Effector CD4-positive, alpha-beta T cell (primary cell): ENCODE results near the gene PAPOLB. TPM values are rescaled to one million over a fixed set of nuclear protein-coding genes. Genes with fewer than 3 reads are reported as not detected.
"Not testable (repeated sequence)": the region's sequence is repeated elsewhere in the genome, so short reads cannot be mapped to it uniquely, and the experiment has no call there.

Experiments used
- DNase-seq: peaks from one replicate; pipeline ENCODE4 v3.0.0-alpha.2; 2020
- total RNA-seq: gene quantifications from one replicate; lab custom pipeline; 2026; lab: John Stamatoyannopoulos, UW

Gene PAPOLB
- total RNA-seq, result not detected

GRCh38 chr7:4861673-4862072 is at the start of gene PAPOLB:
PAPOLB (minus strand) TSS chr7:4862030; CDS start chr7:4861810, 220 bp downstream.
- DNase-seq, result no peak

- DNase-seq, result no peak
These were observed 49.4 kb upstream of the PAPOLB start for GRCh38 chr7:4911111-4911828.

GRCh38 chr7:4906682-4907081 is 44.9 kb upstream of the PAPOLB start:
- no peak for DNase-seq

GRCh38 chr7:4905171-4905570 is 43.3 kb upstream of the PAPOLB start:
- no peak for DNase-seq

- no peak for DNase-seq
These were observed 42.5 kb upstream of the PAPOLB start for GRCh38 chr7:4904346-4904745.

- no peak for DNase-seq
These were observed 33.9 kb upstream of the PAPOLB start for GRCh38 chr7:4895766-4896165.

GRCh38 chr7:4894482-4894881 is 32.7 kb upstream of the PAPOLB start:
- no peak for DNase-seq

- DNase-seq, result no peak
These were observed 32.2 kb upstream of the PAPOLB start for GRCh38 chr7:4893929-4894475.

- not testable (repeated sequence) for DNase-seq
These were observed 31.4 kb upstream of the PAPOLB start for GRCh38 chr7:4893188-4893587.

GRCh38 chr7:4891522-4891921 is 29.7 kb upstream of the PAPOLB start:
- DNase-seq, result not testable (repeated sequence)

- no peak for DNase-seq
These were observed 27.9 kb upstream of the PAPOLB start for GRCh38 chr7:4889682-4890081.

GRCh38 chr7:4888161-4888560 is 26.3 kb upstream of the PAPOLB start:
- no peak for DNase-seq

- no peak for DNase-seq
These were observed 24.8 kb upstream of the PAPOLB start for GRCh38 chr7:4886671-4887070.

GRCh38 chr7:4885317-4885807 is 23.5 kb upstream of the PAPOLB start:
- DNase-seq, result no peak

- DNase-seq, result no peak
These were observed 22.3 kb upstream of the PAPOLB start for GRCh38 chr7:4884164-4884563.

- DNase-seq, result peak; percentile 70
These were observed 21.7 kb upstream of the PAPOLB start, which contains the start of gene RADIL for GRCh38 chr7:4883372-4884144. RADIL (minus strand) TSS chr7:4883716; CDS start chr7:4878139, 5,577 bp downstream.

GRCh38 chr7:4883033-4883371 is 21.2 kb upstream of the PAPOLB start:
- no peak for DNase-seq

- DNase-seq, result no peak
These were observed 20.6 kb upstream of the PAPOLB start for GRCh38 chr7:4882169-4883032.

- no peak for DNase-seq
These were observed 18.4 kb upstream of the PAPOLB start for GRCh38 chr7:4880218-4880617.

GRCh38 chr7:4879396-4880081 is 17.7 kb upstream of the PAPOLB start:
- no peak for DNase-seq

GRCh38 chr7:4878336-4879335 is 16.8 kb upstream of the PAPOLB start:
- DNase-seq, result no peak
